Neural progenitor cell (in vitro differentiated cells): ENCODE data around the gene COX6A2. TPM values are rescaled to one million over a fixed set of nuclear protein-coding genes. Genes with fewer than 3 reads are reported as not detected.

Experiments
- DNase-seq: peaks from one replicate; pipeline ENCODE4 v3.0.0-alpha.2; 2016; ENCODE audit warnings: low spot score
- H2AFZ ChIP-seq: fragments of 200-600 bp; sonication (generic); replicated peaks from 2 replicates; pipeline ENCODE4 v1.6.1; 2016; ENCODE audit warnings: antibody characterized with exemption
- H3F3A ChIP-seq: fragments of 200-600 bp; sonication (generic); 2 replicates; pipeline ENCODE4 v1.6.1; 2016; ENCODE audit warnings: antibody characterized with exemption, low read depth
- H3K27ac ChIP-seq: fragments of 200-600 bp; sonication (generic); 2 replicates; pipeline ENCODE4 v1.5.1; 2016; ENCODE audit warnings: mild to moderate bottlenecking
- H3K27me3 ChIP-seq: fragments of 200-600 bp; sonication (generic); 2 replicates; pipeline ENCODE4 v1.6.1; 2016; ENCODE audit warnings: mild to moderate bottlenecking, moderate library complexity
- H3K36me3 ChIP-seq: fragments of 200-600 bp; sonication (generic); 2 replicates; pipeline ENCODE4 v1.5.1; 2016
- H3K4me1 ChIP-seq: fragments of 200-600 bp; sonication (generic); 2 replicates; pipeline ENCODE4 v1.6.1; 2016; ENCODE audit warnings: mixed run types
- H3K4me2 ChIP-seq: fragments of 200-600 bp; sonication (generic); 2 replicates; pipeline ENCODE4 v1.6.1; 2016
- H3K4me3 ChIP-seq: fragments of 200-600 bp; sonication (generic); 2 replicates; pipeline ENCODE4 v1.5.1; 2016
- H3K79me2 ChIP-seq: fragments of 200-600 bp; sonication (generic); 2 replicates; pipeline ENCODE4 v1.6.1; 2016; ENCODE audit warnings: low read depth
- H3K9ac ChIP-seq: fragments of 200-600 bp; sonication (generic); 2 replicates; pipeline ENCODE4 v1.6.1; 2016
- H3K9me3 ChIP-seq: fragments of 200-600 bp; sonication (generic); 2 replicates; pipeline ENCODE4 v1.5.1; 2016; ENCODE audit warnings: low read depth
- H4K20me1 ChIP-seq: fragments of 200-600 bp; sonication (generic); 2 replicates; pipeline ENCODE4 v1.6.1; 2016; ENCODE audit warnings: low read depth
- H3K27ac Mint-ChIP-seq: 3 replicates; pipeline ENCODE4 v1.8.0; 2021; ENCODE audit warnings: mixed read lengths
- H3K27me3 Mint-ChIP-seq: 2 replicates; pipeline ENCODE4 v1.8.0; 2022; ENCODE audit warnings: low read depth, mild to moderate bottlenecking, inconsistent platforms, moderate library complexity, mixed read lengths; ENCODE audit not compliant: insufficient read depth
- H3K36me3 Mint-ChIP-seq: 3 replicates; pipeline ENCODE4 v1.8.0; 2021; ENCODE audit warnings: mixed read lengths
- H3K4me1 Mint-ChIP-seq: 3 replicates; pipeline ENCODE4 v1.8.0; 2021; ENCODE audit warnings: mixed read lengths
- H3K4me3 Mint-ChIP-seq: 3 replicates; pipeline ENCODE4 v1.8.0; 2021; ENCODE audit warnings: mild to moderate bottlenecking, moderate library complexity, mixed read lengths
- H3K9me3 Mint-ChIP-seq: 3 replicates; pipeline ENCODE4 v1.8.0; 2020; ENCODE audit warnings: mixed read lengths
- CTCF ChIP-seq: fragments of 200-600 bp; sonication (generic); IDR thresholded peaks from 2 replicates; pipeline ENCODE4 v1.5.1; 2017; ENCODE audit warnings: antibody characterized with exemption, mild to moderate bottlenecking
- EZH2 ChIP-seq: fragments of 200-600 bp; sonication (generic); IDR thresholded peaks from 2 replicates; pipeline ENCODE4 v1.6.1; 2017; ENCODE audit warnings: antibody characterized with exemption, mild to moderate bottlenecking, moderate library complexity
- EZH2phosphoT487 ChIP-seq: fragments of 200-600 bp; sonication (generic); IDR thresholded peaks from 2 replicates; pipeline ENCODE4 v1.6.1; 2017; ENCODE audit warnings: antibody characterized with exemption
- total RNA-seq: library from RNA; depleted of rRNA; stranded (reverse); fragments of >200 nt; gene quantifications from 2 replicates; pipeline ENCODE4 v1.2.3, GENCODE V29; 2015; ENCODE audit warnings: low replicate concordance

COX6A2 gene
- total RNA-seq, 1 donor from 2014 or later, result not detected

GRCh38 chr16:31467151-31467773, 39.1 kb upstream of the COX6A2 start:
- peaks cover 22% of the 10 kb centered on the region for H3K27me3 ChIP-seq
- no peaks in the 10 kb centered on the region for H3K79me2 ChIP-seq
- H3K4me3 ChIP-seq, result no peak overlapping the region
- H3K9ac ChIP-seq, result no peak overlapping the region
- no peaks in the 10 kb centered on the region for H4K20me1 ChIP-seq
- H3K4me1 Mint-ChIP-seq, result peaks cover 7% of the 10 kb centered on the region
- H3K36me3 Mint-ChIP-seq, result peaks cover 5% of the 10 kb centered on the region
- H3K4me1 ChIP-seq, result no peaks in the 10 kb centered on the region
- no peaks in the 10 kb centered on the region for H3K9me3 ChIP-seq
- peaks cover 2% of the 10 kb centered on the region for H3K27me3 Mint-ChIP-seq
- H3K4me3 Mint-ChIP-seq, result no peak overlapping the region
- H3K9me3 Mint-ChIP-seq, result no peaks in the 10 kb centered on the region
- TF ChIP-seq EZH2 (no peak), CTCF (no peak), EZH2phosphoT487 (no peak)
- no peak overlapping the region for H3K27ac Mint-ChIP-seq
- no peak for DNase-seq
- no peaks in the 10 kb centered on the region for H3K36me3 ChIP-seq
- no peak overlapping the region for H3K4me2 ChIP-seq
- H3F3A ChIP-seq, result no peaks in the 10 kb centered on the region
- no peak overlapping the region for H2AFZ ChIP-seq
- H3K27ac ChIP-seq, result no peak overlapping the region

- H3K4me1 ChIP-seq, result no peaks in the 10 kb centered on the region
- Mint-ChIP-seq H3K27me3 (peaks cover 2% of the 10 kb centered on the region), H3K36me3 (peaks cover 5% of the 10 kb centered on the region), H3K4me1 (peaks cover 5% of the 10 kb centered on the region), H3K9me3 (no peaks in the 10 kb centered on the region), H3K27ac (peak overlapping the region; percentile 70), H3K4me3 (no peak overlapping the region)
- no peak overlapping the region for H3K27ac ChIP-seq
- H3K79me2 ChIP-seq, result no peaks in the 10 kb centered on the region
- H3K9ac ChIP-seq, result no peak overlapping the region
- H3F3A ChIP-seq, result no peaks in the 10 kb centered on the region
- no peaks in the 10 kb centered on the region for H3K36me3 ChIP-seq
- H3K9me3 ChIP-seq, result no peaks in the 10 kb centered on the region
- DNase-seq, result no peak
- no peak overlapping the region for H3K4me2 ChIP-seq
- no peak overlapping the region for H3K4me3 ChIP-seq
- H4K20me1 ChIP-seq, result no peaks in the 10 kb centered on the region
- no peak overlapping the region for H2AFZ ChIP-seq
- H3K27me3 ChIP-seq, result peaks cover 14% of the 10 kb centered on the region
- TF ChIP-seq EZH2, result no peak
Measured at GRCh38 chr16:31466381-31466841, 38.3 kb upstream of the COX6A2 start.

- H3K36me3 ChIP-seq, result no peaks in the 10 kb centered on the region
- Mint-ChIP-seq H3K4me3 (peak overlapping the region; percentile 30), H3K9me3 (no peaks in the 10 kb centered on the region), H3K27me3 (peaks cover 2% of the 10 kb centered on the region), H3K4me1 (no peaks in the 10 kb centered on the region), H3K36me3 (peaks cover 5% of the 10 kb centered on the region), H3K27ac (peak overlapping the region; percentile 74)
- no peak overlapping the region for H3K4me3 ChIP-seq
- H3F3A ChIP-seq, result no peaks in the 10 kb centered on the region
- peaks cover 9% of the 10 kb centered on the region for H3K27me3 ChIP-seq
- DNase-seq, result no peak
- no peaks in the 10 kb centered on the region for H4K20me1 ChIP-seq
- H3K4me1 ChIP-seq, result no peaks in the 10 kb centered on the region
- no peak overlapping the region for H3K27ac ChIP-seq
- H3K9ac ChIP-seq, result no peak overlapping the region
- TF ChIP-seq EZH2phosphoT487 (no peak), CTCF (no peak), EZH2 (no peak)
- no peak overlapping the region for H2AFZ ChIP-seq
- no peaks in the 10 kb centered on the region for H3K79me2 ChIP-seq
- no peak overlapping the region for H3K4me2 ChIP-seq
- H3K9me3 ChIP-seq, result no peaks in the 10 kb centered on the region
Measured at GRCh38 chr16:31465788-31466370, 37.7 kb upstream of the COX6A2 start.

GRCh38 chr16:31464781-31465260, 36.7 kb upstream of the COX6A2 start:
- H3K4me3 Mint-ChIP-seq, result no peak overlapping the region
- Histone ChIP-seq H3K36me3 (no peaks in the 10 kb centered on the region), H3K9ac (no peak overlapping the region), H3K79me2 (no peaks in the 10 kb centered on the region), H3F3A (peaks cover 7% of the 10 kb centered on the region), H3K4me2 (no peak overlapping the region), H3K4me1 (no peaks in the 10 kb centered on the region), H4K20me1 (no peaks in the 10 kb centered on the region), H3K27me3 (no peaks in the 10 kb centered on the region), H3K9me3 (no peaks in the 10 kb centered on the region), H3K4me3 (no peak overlapping the region), H3K27ac (no peak overlapping the region), H2AFZ (no peak overlapping the region)
- peaks cover 7% of the 10 kb centered on the region for H3K4me1 Mint-ChIP-seq
- no peak for DNase-seq
- TF ChIP-seq EZH2phosphoT487 (no peak), CTCF (no peak), EZH2 (no peak)
- H3K27ac Mint-ChIP-seq, result no peak overlapping the region
- peaks cover 5% of the 10 kb centered on the region for H3K36me3 Mint-ChIP-seq
- H3K27me3 Mint-ChIP-seq, result peaks cover 2% of the 10 kb centered on the region
- no peaks in the 10 kb centered on the region for H3K9me3 Mint-ChIP-seq
